Activated naive CD4-positive, alpha-beta T cell treated with anti-CD3 and anti-CD28 coated beads, Interleukin-2, amount 50 U/mL, for 24 hours (primary cell): ENCODE data around the gene BCL7A.
A peak's percentile ranks its signal among the peaks of the same experiment; 100 is the strongest.

Experiments
- H3K27ac Mint-ChIP-seq: one replicate; pipeline ENCODE4 v1.8.0; 2021; ENCODE audit warnings: mild to moderate bottlenecking, mixed read lengths
- H3K27me3 Mint-ChIP-seq: one replicate; pipeline ENCODE4 v1.8.0; 2021; ENCODE audit warnings: mixed read lengths
- H3K36me3 Mint-ChIP-seq: one replicate; pipeline ENCODE4 v1.8.0; 2021; ENCODE audit warnings: mixed read lengths
- H3K4me1 Mint-ChIP-seq: one replicate; pipeline ENCODE4 v1.8.0; 2021; ENCODE audit warnings: mixed read lengths
- H3K4me3 Mint-ChIP-seq: one replicate; pipeline ENCODE4 v1.8.0; 2021; ENCODE audit warnings: mild to moderate bottlenecking, mixed read lengths
- H3K9me3 Mint-ChIP-seq: one replicate; pipeline ENCODE4 v1.8.0; 2021; ENCODE audit warnings: mixed read lengths

BCL7A gene

DNA sequence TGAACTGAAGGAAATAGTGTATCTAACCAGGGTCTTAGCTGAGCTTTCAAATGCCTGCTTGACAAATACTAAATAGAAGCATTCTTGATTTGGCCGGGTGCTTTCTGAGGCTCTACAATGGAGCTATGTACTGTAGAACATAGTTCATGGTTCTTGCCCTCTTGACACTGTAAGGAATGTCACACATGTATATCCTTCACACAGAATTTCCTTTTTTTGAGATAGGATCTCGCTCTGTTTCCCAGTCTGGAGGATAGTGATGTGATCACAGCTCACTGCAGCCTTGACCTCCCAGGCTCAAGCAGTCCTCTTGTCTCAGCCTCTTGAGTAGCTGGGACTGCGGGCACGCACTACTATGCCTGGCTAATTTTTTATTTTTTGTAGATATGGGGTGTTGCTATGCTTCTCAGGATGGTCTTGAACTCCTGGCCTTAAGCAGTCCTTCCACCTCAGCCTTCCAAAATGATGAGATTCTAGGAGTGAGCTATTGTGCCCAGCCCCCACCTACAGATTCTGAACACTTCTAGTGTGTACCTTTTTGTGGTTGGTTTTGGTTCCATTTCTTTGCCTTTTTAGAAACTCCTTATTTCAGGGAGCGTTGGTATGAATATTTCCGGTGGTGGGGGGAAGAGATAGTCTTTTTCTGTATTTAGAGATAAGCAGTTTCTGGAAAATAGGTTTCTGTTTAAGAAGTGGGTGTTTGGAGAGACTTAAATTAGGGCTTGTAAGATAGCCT, 61.1 kb downstream of the BCL7A start:
- no peaks in the 10 kb centered on the region for H3K9me3 Mint-ChIP-seq
- peaks cover 9% of the 10 kb centered on the region for H3K36me3 Mint-ChIP-seq
- peaks cover 42% of the 10 kb centered on the region for H3K4me1 Mint-ChIP-seq
- peak overlapping the region; percentile 33 for H3K27ac Mint-ChIP-seq
- H3K4me3 Mint-ChIP-seq = peak overlapping the region; percentile 91
- H3K27me3 Mint-ChIP-seq = no peaks in the 10 kb centered on the region

DNA sequence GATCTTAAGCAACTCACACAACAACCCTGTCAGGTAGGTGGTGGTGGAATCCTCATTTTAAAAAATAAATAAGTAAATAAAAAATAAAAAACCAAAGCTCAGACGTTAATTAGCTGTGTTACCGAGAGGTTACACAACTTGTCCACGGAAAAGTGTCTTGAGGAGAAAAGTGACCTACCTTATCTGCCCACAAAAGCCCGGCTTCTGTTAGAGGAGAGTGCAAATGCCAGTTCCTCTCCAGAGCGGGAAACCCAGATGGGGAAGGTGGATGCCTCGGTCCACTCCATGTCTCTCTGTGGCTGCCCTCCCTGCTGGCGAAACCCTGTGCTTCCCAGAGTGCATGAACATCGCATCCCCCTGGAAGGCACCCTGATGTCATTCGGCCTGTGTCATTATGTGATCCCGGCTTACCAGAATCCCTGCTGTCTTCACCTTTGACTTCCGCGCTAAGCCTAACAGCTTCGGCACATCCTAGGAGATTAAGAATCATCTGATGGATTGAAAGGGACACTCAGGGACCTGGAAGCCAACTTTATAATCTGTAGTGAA, 63.2 kb downstream of the BCL7A start:
- H3K9me3 Mint-ChIP-seq = no peaks in the 10 kb centered on the region
- H3K27ac Mint-ChIP-seq = peak overlapping the region; percentile 4
- peaks cover 42% of the 10 kb centered on the region for H3K4me1 Mint-ChIP-seq
- H3K27me3 Mint-ChIP-seq = no peaks in the 10 kb centered on the region
- no peak overlapping the region for H3K4me3 Mint-ChIP-seq
- H3K36me3 Mint-ChIP-seq = peaks cover 10% of the 10 kb centered on the region

DNA sequence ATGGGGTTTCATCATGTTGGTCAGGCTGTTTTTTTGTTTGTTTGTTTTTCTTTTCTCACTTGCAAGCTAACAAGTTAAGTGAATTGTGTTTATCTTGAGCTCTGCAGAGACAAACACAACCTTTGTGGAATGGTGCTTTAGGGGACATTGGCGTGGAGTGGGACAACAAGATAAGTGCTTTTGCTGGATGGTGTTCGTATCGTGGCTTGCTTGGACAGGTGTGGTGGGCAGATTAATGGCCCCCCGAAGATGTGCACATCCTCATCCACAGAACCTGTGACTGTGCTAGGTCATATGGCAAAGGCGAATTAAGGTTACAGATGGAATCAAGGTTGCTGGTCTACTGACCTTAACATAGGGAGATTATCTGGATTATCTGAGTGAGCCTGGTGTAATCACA, 63.9 kb downstream of the BCL7A start:
- peak overlapping the region; percentile 77 for H3K4me3 Mint-ChIP-seq
- peaks cover 38% of the 10 kb centered on the region for H3K4me1 Mint-ChIP-seq
- peaks cover 10% of the 10 kb centered on the region for H3K36me3 Mint-ChIP-seq
- no peaks in the 10 kb centered on the region for H3K9me3 Mint-ChIP-seq
- no peaks in the 10 kb centered on the region for H3K27me3 Mint-ChIP-seq
- peak overlapping the region; percentile 89 for H3K27ac Mint-ChIP-seq

DNA sequence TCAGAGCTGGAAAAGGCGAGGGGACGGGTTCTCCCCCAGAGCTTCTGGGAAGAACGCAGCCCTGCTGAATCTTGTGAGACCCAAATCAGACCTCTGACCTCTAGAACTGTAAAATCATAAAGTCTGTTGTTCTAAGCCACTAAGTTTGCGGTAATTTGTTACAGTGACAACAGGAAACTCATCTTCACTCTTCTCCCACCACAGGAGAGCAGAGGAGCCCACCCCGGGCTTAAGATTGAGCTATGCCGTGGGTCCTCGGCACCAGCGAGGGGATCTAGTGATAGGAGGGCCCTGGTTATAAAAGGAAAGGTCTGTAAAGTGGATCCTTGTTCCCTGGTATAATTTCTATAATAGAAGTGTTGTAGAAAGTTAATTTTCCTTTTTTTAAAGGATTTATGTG, 64.4 kb downstream of the BCL7A start:
- Mint-ChIP-seq H3K27ac (peak overlapping the region; percentile 89), H3K36me3 (peaks cover 12% of the 10 kb centered on the region), H3K27me3 (no peaks in the 10 kb centered on the region), H3K9me3 (no peaks in the 10 kb centered on the region), H3K4me3 (peak overlapping the region; percentile 77), H3K4me1 (peaks cover 34% of the 10 kb centered on the region)

DNA sequence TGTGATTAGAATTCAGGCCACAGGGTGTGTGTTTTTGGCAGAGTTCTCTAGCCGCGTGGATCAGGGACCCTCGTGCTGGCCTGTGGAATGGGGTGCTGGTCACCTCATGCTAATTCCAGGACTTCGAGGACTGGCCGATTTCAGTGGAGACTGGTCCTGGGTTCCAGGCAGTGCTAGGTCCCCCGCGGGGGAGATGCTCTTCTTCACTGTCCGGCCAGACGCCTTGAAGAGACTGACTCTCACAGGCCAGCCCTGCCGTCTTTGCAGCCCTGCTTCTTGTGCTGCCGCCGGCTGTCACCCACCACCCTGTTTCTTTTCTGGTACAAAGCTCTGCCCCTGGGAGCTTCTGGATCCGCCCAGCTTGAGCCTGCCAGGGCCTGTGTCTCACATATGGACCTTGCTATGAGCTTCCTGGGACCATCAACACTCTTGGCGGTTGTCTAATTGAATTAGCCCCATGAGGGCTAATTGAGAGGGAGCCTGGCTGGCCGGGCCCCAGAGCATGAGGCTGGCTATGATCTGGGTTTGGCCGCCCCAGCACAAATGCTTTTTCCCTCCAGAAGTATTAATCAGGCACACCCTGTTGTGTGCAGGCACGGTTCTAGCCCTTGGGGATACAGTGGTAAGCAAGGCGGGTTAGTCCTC, 65.1 kb downstream of the BCL7A start:
- Mint-ChIP-seq H3K9me3 (no peaks in the 10 kb centered on the region), H3K4me1 (peaks cover 28% of the 10 kb centered on the region), H3K27me3 (no peaks in the 10 kb centered on the region), H3K27ac (peak overlapping the region; percentile 89), H3K36me3 (peaks cover 12% of the 10 kb centered on the region), H3K4me3 (peak overlapping the region; percentile 77)

DNA sequence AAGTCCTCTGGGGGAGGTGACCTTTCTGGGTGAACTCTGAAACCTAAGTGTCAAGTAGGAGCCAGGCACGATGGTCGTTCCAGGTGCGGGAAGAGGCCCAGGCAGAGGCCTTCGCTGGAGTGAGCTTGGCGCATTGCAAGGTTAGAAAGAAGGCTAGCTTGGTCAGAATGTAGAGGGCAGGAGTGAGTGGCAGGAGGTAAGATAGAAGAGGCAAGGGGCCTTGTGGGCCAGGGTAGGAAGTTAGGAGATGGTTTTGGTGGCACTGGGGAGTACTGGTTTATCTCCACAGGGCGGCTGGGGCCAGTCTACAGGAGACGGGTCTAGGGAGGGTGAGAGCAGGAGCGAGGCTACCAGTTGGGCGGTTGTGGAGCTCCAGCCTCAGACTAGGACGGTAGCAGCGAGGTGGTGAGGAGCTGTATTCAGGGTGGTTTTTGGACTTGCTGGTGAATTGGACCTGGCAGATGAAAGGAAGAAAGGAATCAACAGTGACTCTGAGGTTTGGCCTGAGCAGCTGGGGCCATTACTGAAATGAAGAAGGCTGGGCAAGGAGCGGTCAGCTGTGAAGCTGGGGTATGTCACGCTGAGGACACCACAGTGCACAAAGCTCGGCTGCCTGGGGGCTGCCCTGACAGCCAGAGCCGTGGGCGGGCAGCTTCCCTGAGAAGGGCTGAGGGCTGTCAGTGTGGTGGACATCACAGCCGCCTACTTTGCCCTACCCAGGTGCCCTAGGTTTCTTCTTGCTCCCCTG, 65.9 kb downstream of the BCL7A start:
- Mint-ChIP-seq H3K27ac (peak overlapping the region; percentile 89), H3K4me3 (peak overlapping the region; percentile 6), H3K9me3 (no peaks in the 10 kb centered on the region), H3K4me1 (peaks cover 19% of the 10 kb centered on the region), H3K36me3 (peaks cover 12% of the 10 kb centered on the region), H3K27me3 (no peaks in the 10 kb centered on the region)

DNA sequence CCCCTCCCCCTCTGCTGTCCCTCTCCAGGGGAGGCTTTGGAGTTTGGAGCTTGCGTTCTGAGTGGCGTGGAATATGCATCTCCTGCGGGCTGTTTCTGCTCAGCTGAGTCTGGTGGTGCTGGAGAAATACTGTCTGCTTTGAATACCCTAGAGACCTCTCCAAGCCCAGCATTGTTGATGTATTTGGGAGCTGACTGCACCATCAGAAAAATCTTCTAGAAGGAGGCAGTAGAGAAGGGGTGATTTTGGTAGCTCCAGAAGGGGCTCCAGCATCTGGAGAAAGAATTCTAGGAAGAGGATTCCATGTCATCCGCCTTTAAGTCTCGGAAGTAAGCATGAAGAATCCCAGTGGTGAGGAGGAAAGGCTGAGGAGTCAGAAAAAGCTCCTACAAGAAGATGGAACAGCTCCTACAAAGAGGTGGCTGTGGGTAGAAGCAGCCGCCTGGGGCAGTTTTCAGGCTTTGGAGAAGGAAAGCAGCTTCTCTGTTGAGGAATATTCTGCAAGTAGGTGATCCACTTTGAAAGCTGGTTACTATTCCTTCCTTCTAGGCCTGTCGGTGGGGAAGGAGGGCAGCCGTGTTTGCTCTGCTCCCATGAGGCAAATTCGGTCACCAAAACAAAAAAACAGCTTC, 66.6 kb downstream of the BCL7A start:
- H3K4me1 Mint-ChIP-seq = peaks cover 12% of the 10 kb centered on the region
- peak overlapping the region; percentile 89 for H3K27ac Mint-ChIP-seq
- H3K27me3 Mint-ChIP-seq = no peaks in the 10 kb centered on the region
- H3K4me3 Mint-ChIP-seq = no peak overlapping the region
- no peaks in the 10 kb centered on the region for H3K9me3 Mint-ChIP-seq
- peaks cover 12% of the 10 kb centered on the region for H3K36me3 Mint-ChIP-seq

DNA sequence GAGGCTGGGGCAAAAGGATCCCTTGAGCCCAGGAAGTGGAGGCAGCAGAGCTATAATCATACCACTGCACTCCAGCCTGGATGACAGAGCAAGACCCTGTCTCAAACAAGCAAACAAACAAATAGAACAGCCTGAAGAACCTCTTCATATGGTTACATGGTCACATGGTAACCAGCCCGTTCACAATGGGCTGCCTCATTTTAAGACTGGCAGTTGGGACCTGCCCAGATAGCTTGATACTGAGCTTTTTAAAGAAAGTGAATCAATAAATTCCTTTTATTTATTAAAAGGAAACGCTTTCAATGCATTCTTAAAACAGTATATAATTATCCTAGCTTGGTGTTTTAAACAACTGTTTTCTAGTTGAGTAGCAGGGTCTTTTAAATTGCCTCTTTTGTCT, 67.4 kb downstream of the BCL7A start:
- no peaks in the 10 kb centered on the region for H3K9me3 Mint-ChIP-seq
- H3K36me3 Mint-ChIP-seq = peaks cover 9% of the 10 kb centered on the region
- peaks cover 5% of the 10 kb centered on the region for H3K4me1 Mint-ChIP-seq
- H3K27me3 Mint-ChIP-seq = no peaks in the 10 kb centered on the region
- peak overlapping the region; percentile 68 for H3K27ac Mint-ChIP-seq
- no peak overlapping the region for H3K4me3 Mint-ChIP-seq

DNA sequence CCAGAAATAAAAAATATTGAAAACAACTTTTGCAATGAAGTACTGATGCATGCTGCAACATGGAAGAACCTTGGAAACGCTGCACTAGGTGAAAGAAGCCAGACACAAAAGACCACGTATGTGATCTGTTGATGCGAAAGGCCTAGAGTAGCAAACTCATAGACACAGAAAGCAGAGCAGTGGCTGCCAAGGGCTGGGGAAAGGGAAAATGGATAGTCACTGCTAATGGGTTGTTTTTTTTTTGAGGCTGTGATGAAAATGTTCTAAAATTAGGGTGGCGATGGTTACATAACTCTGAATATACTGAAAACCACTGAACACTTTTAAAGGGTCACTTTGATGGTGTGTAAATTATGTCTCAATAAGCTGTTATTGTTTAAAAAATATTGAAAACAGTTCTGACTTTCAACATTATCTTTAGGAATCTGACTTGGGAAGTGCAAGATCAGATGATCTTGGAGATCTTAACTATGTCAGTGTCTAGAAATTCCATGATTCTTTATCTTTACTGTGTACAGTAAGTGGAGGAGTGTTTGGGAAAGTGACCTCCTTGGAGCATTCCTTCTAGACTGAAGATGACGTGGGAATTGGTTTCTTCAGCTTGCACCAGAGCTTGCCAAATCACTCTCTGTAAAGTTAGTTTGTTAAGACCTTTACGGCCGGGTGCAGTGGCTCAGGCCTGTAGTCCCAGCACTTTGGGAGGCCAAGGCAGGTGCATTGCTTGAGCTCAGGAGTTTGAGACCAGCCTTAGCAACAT, 69.3 kb downstream of the BCL7A start:
- Mint-ChIP-seq H3K4me1 (peaks cover under 1% of the 10 kb centered on the region), H3K4me3 (peak overlapping the region; percentile 34)

DNA sequence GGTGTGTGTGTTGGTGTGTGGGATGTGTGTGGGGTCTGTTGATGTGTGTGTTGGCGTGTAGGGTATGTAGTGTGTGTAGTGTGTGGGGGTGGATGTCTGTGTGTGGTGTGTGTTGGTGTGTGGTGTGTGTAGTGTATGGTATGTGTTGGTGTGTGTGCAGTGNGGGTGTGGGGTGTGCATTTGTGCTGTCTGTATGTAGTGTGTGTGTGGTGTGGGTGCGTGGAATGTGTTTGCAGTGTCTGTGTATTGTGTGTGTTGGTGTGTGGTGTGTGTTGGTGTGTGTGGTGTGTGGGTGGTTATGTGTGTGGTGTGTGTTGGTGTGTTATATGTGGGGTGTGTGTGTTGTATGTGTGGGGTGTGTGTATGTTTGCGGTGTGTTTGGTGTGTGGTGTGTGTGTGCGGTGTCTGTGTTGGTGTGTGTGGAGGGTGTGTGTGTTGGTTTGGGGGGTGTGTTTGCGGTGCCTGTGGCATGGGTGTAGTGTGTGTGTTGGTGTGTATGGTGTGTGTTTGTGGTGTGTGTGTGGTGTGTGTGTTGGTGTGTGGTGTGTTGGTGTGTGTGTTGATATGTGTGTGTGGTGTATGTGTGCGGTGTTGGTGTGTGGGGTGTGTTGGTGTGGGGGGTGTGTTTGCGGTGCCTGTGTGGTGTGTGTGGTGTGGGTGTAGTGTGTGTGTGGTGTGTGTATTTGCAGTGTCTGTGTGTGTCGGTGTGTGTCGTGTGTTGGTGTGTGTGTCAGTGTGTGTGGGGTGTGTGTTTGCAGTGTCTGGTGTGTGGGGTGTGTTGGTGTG, 71.6 kb downstream of the BCL7A start:
- peaks cover 21% of the 10 kb centered on the region for H3K4me1 Mint-ChIP-seq
- H3K27me3 Mint-ChIP-seq = no peaks in the 10 kb centered on the region
- H3K36me3 Mint-ChIP-seq = peaks cover 4% of the 10 kb centered on the region
- no peak overlapping the region for H3K4me3 Mint-ChIP-seq
- H3K27ac Mint-ChIP-seq = no peak overlapping the region
- H3K9me3 Mint-ChIP-seq = no peaks in the 10 kb centered on the region

More for the DNA sequence above, 69.3 kb downstream of the BCL7A start:
- Mint-ChIP-seq H3K36me3 (peaks cover 3% of the 10 kb centered on the region), H3K27me3 (no peaks in the 10 kb centered on the region), H3K27ac (peak overlapping the region; percentile 68), H3K9me3 (no peaks in the 10 kb centered on the region)

DNA sequence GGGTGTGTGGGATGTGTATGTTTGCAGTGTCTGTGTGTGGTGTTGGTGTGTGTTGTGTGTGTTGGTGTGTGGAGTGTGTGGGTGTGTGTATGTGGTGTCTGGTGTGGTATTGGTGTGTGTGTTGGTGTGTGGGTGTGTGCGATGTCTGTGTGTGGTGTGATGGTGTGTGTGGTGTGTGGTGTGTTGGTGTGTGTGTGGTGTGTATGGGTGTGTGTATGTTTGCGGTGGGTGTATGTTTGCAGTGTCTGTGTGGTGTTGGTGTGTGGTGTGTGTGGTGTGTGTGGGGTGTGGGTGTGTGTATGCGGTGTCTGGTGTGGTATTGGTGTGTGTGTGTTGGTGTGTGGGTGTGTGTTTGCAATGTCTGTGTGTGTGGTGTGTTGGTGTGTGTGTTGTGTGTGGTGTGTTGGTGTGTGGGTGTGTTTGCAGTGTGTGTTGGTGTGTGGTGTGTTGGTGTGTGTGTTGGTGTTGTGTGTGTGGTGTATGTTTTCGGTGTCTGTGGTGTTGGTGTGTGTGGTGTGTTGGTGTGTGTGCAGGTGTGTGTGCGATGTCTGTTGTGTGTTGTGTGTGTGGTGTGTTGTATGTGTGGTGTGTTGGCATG, 72.6 kb downstream of the BCL7A start:
- H3K4me3 Mint-ChIP-seq = no peak overlapping the region
- H3K4me1 Mint-ChIP-seq = peaks cover 30% of the 10 kb centered on the region
- no peaks in the 10 kb centered on the region for H3K27me3 Mint-ChIP-seq
- H3K27ac Mint-ChIP-seq = no peak overlapping the region
- peaks cover 4% of the 10 kb centered on the region for H3K36me3 Mint-ChIP-seq
- no peaks in the 10 kb centered on the region for H3K9me3 Mint-ChIP-seq

DNA sequence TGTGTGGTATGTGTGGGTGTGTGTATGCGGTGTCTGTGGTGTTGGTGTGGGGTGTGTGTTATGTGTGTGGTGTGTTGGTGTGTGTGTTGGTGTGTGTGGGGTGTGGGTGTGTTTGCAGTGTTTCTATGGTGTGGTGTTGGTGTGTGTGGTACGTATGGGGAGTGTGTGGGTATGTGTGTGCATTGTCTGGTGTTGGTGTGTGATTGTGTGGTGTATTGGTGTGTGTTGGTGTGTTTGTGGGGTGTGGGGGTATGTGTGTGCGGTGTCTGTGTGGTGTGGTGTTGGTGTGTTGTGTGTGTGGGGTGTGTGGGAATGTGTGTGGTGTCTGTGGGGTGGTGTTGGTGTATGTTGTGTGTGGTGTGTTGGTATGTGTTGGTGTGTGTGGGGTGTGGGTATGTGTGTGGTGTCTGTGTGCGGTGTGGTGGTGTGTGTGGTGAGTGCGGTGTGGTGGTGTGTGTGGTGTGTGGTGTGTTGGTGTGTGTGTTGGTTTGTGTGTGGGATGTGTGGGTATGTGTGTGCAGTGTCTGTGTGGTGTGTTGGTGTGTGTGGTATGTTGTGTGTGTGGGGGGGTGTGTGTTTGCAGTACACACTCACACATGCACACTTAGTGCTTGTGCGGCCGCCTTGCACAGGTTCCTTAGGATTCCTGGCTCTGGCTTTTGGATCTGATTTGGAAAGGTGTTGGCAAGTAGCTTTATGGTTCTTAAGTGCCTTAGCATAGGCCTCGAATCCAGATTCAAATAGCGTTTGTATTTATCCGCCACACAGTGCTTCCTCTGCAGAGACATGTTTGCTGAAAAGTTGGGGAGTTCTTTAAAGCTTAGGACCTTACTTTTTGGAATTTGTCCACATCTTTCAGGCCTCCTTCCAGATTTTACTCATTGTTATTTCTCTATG, 73.3 kb downstream of the BCL7A start:
- Mint-ChIP-seq H3K4me3 (no peak overlapping the region), H3K27ac (no peak overlapping the region)

DNA sequence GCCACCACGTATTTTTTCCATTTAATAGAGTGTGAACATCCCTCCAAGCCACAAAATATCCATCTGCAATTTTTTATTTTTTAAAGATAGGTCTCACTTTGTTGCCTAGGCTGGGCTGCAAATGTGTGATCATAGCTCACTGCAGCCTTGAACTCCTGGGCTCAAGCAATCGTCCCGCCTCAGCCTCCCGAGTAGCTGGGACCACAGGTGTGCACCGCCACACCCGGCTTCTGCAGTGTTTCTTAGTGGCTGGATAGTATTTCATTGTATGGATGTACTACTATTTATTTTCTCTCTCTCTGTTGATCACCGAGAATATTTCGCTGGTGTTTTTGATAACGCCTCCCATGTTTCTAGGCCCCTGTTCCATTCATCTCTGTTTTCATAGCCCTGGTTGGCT, 74.3 kb downstream of the BCL7A start:
- Mint-ChIP-seq H3K27me3 (no peaks in the 10 kb centered on the region), H3K27ac (peak overlapping the region; percentile 66), H3K9me3 (no peaks in the 10 kb centered on the region), H3K36me3 (peaks cover 1% of the 10 kb centered on the region), H3K4me1 (peaks cover 48% of the 10 kb centered on the region), H3K4me3 (peak overlapping the region; percentile 7)

More for the DNA sequence above, 73.3 kb downstream of the BCL7A start:
- Mint-ChIP-seq H3K9me3 (no peaks in the 10 kb centered on the region), H3K36me3 (peaks cover 4% of the 10 kb centered on the region), H3K27me3 (no peaks in the 10 kb centered on the region), H3K4me1 (peaks cover 38% of the 10 kb centered on the region)
